Naive thymus-derived CD4-positive, alpha-beta T cell (primary cell): Measurements from ENCODE around the gene DPP6. TPM values are rescaled to one million over a fixed set of nuclear protein-coding genes. Genes with fewer than 3 reads are reported as not detected.

ENCODE experiments used
- ATAC-seq: fragments of 150-1000 bp; cut with Tn5 transposase; 2 replicates; pipeline ENCODE4 v1.10.0; 2021; ENCODE audit warnings: mild to moderate bottlenecking, moderate library complexity
- CTCF ChIA-PET: fragments of 350-600 bp; sonication (Branson Sonifier 250); formaldehyde crosslinking; loops from one replicate; lab custom pipeline; 2021; ENCODE audit warnings: antibody characterized with exemption; lab: Charles Lee
- POLR2A ChIA-PET: fragments of 350-600 bp; sonication (Branson Sonifier 250); formaldehyde crosslinking; loops from one replicate; lab custom pipeline; 2021; ENCODE audit warnings: antibody characterized with exemption, inconsistent platforms; lab: Charles Lee
- DNase-seq, 9 donors: peaks; one replicate each; pipeline versions ENCODE4 v3.0.0 to v3.0.0-alpha.2; 2020 to 2022; ENCODE audit warnings: mixed read lengths in 1 of 9
- H3K27ac ChIP-seq: one replicate; pipeline ENCODE4 v1.7.0; 2013; ENCODE audit warnings: mild to moderate bottlenecking, low read depth, low read length, moderate library complexity
- H3K27me3 ChIP-seq, 2 donors: one replicate each; pipeline ENCODE4 v1.7.0; 2013; ENCODE audit warnings: low read length in 2 of 2, mild to moderate bottlenecking in 2 of 2, moderate library complexity in 2 of 2; ENCODE audit not compliant: control insufficient read depth in 2 of 2, insufficient read depth in 2 of 2
- H3K36me3 ChIP-seq, 3 experiments: 1 replicate in 2 of 3; 2 replicates in 1 of 3; pipeline ENCODE4 v1.7.0; 2013; ENCODE audit warnings: low read length in 3 of 3, mild to moderate bottlenecking in 3 of 3, moderate library complexity in 1 of 3; ENCODE audit not compliant: insufficient read depth in 3 of 3, control insufficient read depth in 2 of 3
- H3K4me1 ChIP-seq, 2 donors: one replicate each; pipeline ENCODE4 v1.7.0; 2013; ENCODE audit warnings: low read length in 2 of 2, mild to moderate bottlenecking in 2 of 2, moderate library complexity in 1 of 2; ENCODE audit not compliant: control insufficient read depth in 2 of 2, insufficient read depth in 2 of 2
- H3K4me3 ChIP-seq: 2 replicates; pipeline ENCODE4 v1.7.0; 2013; ENCODE audit warnings: mild to moderate bottlenecking, low read length
- H3K9me3 ChIP-seq, 3 experiments: 1 replicate in 2 of 3; 2 replicates in 1 of 3; pipeline ENCODE4 v1.7.0; 2013; ENCODE audit warnings: low read length in 3 of 3; ENCODE audit not compliant: control insufficient read depth in 2 of 3
- H3K27ac Mint-ChIP-seq, 9 donors: one replicate each; pipeline ENCODE4 v1.8.0; 2020 to 2022; ENCODE audit warnings: mixed read lengths in 9 of 9, mild to moderate bottlenecking in 8 of 9, moderate library complexity in 5 of 9, inconsistent platforms in 2 of 9
- H3K27me3 Mint-ChIP-seq, 5 donors: one replicate each; pipeline ENCODE4 v1.8.0; 2021 to 2022; ENCODE audit warnings: mixed read lengths in 5 of 5, mild to moderate bottlenecking in 1 of 5
- H3K36me3 Mint-ChIP-seq, 5 donors: one replicate each; pipeline ENCODE4 v1.8.0; 2020 to 2022; ENCODE audit warnings: mixed read lengths in 5 of 5, mild to moderate bottlenecking in 3 of 5, inconsistent platforms in 1 of 5
- H3K4me1 Mint-ChIP-seq, 7 donors: one replicate each; pipeline ENCODE4 v1.8.0; 2020 to 2022; ENCODE audit warnings: mixed read lengths in 7 of 7, mild to moderate bottlenecking in 3 of 7, inconsistent platforms in 1 of 7
- H3K4me3 Mint-ChIP-seq, 10 donors: one replicate each; pipeline ENCODE4 v1.8.0; 2020 to 2022; ENCODE audit warnings: mild to moderate bottlenecking in 10 of 10, mixed read lengths in 10 of 10, moderate library complexity in 6 of 10, inconsistent platforms in 2 of 10
- H3K9me3 Mint-ChIP-seq, 11 donors: one replicate each; pipeline ENCODE4 v1.8.0; 2020 to 2022; ENCODE audit warnings: mixed read lengths in 11 of 11, mild to moderate bottlenecking in 4 of 11, inconsistent platforms in 1 of 11, moderate library complexity in 1 of 11
- intact Hi-C, 2 donors: fragments of 100-400 bp; cut with micrococcal nuclease; formaldehyde crosslinking; loops; one replicate each; pipeline ENCODE4 v1.15.1; 2023
- polyA plus RNA-seq, 2 donors: library from polyadenylated mRNA; unstranded; fragments of 300-500 nt; fragmentation: Illumina TruSeq; gene quantifications; one replicate each; pipeline ENCODE4 v1.2.3, GENCODE V29; 2021
- total RNA-seq, 6 experiments: library from RNA in 5 of 6; stranded (reverse) in 5 of 6; gene quantifications; 1 replicate in 5 of 6; 2 replicates in 1 of 6; pipeline ENCODE4 v1.2.3 and lab custom pipeline; 2021 to 2026

DPP6 gene
- total and polyA plus RNA-seq, 7 experiments from 2014 or later = not detected

DNA sequence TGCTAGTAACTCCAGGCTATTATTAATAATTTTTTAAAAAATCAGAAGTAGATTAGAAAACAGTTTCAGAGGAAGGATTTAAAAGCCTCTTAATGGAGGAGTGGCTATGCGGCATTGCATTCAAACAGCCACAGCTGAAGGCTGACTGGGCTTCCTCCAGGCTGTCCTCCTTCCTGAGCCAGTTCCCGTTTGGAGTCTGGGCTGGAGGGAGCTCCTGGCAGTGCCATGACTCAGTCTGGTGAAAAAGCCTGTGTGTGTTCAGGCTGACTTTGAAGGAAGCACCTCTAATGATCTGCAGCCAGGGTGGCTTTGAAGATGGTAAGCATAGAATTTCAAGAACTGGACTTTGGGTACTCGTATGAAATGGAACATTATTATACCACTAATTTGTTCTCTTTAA is 134.6 kb downstream of the DPP6 start:
- intact Hi-C loops = no loop called here
- no peaks in the 10 kb centered on the region for H3K36me3 Mint-ChIP-seq
- Histone ChIP-seq H3K36me3 (no peaks in the 10 kb centered on the region), H3K9me3 (no peaks in the 10 kb centered on the region), H3K27me3 (no peaks in the 10 kb centered on the region), H3K27ac (no peak overlapping the region), H3K4me1 (no peaks in the 10 kb centered on the region), H3K4me3 (no peak overlapping the region)
- ChIA-PET POLR2A (no interaction called here), CTCF (no interaction called here)
- DNase-seq (no peak), ATAC-seq (no peak)
- no peaks in the 10 kb centered on the region for H3K4me1 Mint-ChIP-seq
- peaks cover 0 to 5% (median 0%) of the 10 kb centered on the region in 11 donors for H3K9me3 Mint-ChIP-seq
- no peak overlapping the region for H3K4me3 Mint-ChIP-seq
- H3K27me3 Mint-ChIP-seq = peaks cover 0 to 10% (median 0%) of the 10 kb centered on the region in 5 donors
- H3K27ac Mint-ChIP-seq = no peak overlapping the region

DNA sequence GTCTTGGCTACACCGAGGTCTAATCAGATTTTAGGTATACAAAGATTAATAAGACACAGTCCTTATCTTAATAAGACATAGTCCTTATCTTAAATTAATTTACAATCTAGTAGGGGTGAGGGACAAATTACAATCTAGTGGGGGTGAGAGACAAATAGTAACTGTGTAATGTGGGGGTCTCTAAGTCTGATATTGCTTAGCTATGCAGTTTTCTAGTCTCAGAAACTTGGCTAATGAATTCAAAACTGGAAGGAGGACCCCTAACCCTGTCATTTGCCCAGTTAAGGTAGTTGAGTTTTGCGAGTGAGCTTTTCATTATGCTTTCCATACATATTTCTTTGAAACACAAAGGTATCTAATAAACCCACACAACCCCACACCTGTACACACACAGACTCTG is 136.1 kb downstream of the DPP6 start:
- ATAC-seq (no peak), DNase-seq (no peak)
- Histone ChIP-seq H3K9me3 (no peaks in the 10 kb centered on the region), H3K4me3 (no peak overlapping the region), H3K27me3 (no peaks in the 10 kb centered on the region), H3K36me3 (no peaks in the 10 kb centered on the region), H3K27ac (no peak overlapping the region), H3K4me1 (no peaks in the 10 kb centered on the region)
- Mint-ChIP-seq H3K9me3 (peaks cover 0 to 9% (median 0%) of the 10 kb centered on the region in 11 donors), H3K4me1 (no peaks in the 10 kb centered on the region), H3K27me3 (peaks cover 0 to 4% (median 0%) of the 10 kb centered on the region in 5 donors), H3K4me3 (no peak overlapping the region), H3K36me3 (no peaks in the 10 kb centered on the region), H3K27ac (no peak overlapping the region)
- intact Hi-C loops = no loop called here
- CTCF ChIA-PET = no interaction called here
- POLR2A ChIA-PET = no interaction called here

DNA sequence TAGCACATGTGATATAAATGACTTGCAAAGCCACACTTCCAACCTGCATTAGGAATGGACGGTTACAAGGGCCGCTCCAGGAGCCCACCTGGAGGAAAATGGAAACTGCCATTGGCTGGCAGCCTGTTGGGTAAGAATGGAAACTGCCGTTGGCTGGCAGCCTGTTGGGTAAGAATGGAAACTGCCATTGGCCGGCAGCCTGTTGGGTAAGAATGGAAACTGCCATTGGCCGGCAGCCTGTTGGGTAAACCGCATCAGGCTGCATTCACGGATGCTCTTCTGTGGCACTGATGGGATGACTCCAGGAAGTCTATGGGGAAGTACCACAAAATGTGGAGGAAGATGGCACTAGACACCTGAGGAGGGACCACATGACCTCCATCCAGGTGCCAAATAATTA is 143.1 kb downstream of the DPP6 start:
- intact Hi-C loops = no loop called here
- Mint-ChIP-seq H3K4me1 (no peaks in the 10 kb centered on the region), H3K36me3 (peaks cover 0 to 3% (median 0%) of the 10 kb centered on the region in 5 donors), H3K9me3 (peaks cover 0 to 18% (median 6%) of the 10 kb centered on the region in 11 donors), H3K27me3 (no peaks in the 10 kb centered on the region), H3K27ac (no peak overlapping the region), H3K4me3 (no peak overlapping the region)
- no peak overlapping the region for H3K4me3 ChIP-seq
- no peaks in the 10 kb centered on the region for H3K9me3 ChIP-seq
- no peaks in the 10 kb centered on the region for H3K27me3 ChIP-seq
- no peaks in the 10 kb centered on the region for H3K36me3 ChIP-seq
- POLR2A ChIA-PET = no interaction called here
- DNase-seq = no peak
- no peak overlapping the region for H3K27ac ChIP-seq
- H3K4me1 ChIP-seq = no peaks in the 10 kb centered on the region
- no peak for ATAC-seq
- CTCF ChIA-PET = no interaction called here

DNA sequence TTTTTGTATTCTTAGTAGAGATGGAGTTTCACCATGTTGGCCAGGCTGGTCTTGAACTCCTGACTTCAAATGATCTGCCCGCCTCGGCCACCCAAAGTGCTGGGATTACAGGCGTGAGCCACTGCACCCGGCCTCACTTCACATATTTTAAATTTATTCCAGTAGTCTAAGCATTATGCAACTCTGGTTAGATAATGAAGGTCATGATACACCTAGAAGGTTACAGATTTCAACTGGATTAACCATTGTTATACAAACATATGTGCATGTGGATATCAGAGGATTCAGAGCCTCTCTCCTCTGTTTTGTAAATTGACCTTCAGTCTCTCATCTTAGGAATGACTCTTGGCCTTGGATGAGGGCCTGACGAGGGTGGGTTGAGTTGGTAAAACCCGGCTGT is 146.3 kb downstream of the DPP6 start:
- H3K4me3 ChIP-seq = no peak overlapping the region
- intact Hi-C loops = no loop called here
- no peak overlapping the region for H3K27ac Mint-ChIP-seq
- no peaks in the 10 kb centered on the region for H3K27me3 Mint-ChIP-seq
- no peaks in the 10 kb centered on the region for H3K27me3 ChIP-seq
- no peaks in the 10 kb centered on the region for H3K36me3 ChIP-seq
- ChIA-PET CTCF (no interaction called here), POLR2A (no interaction called here)
- no peaks in the 10 kb centered on the region for H3K4me1 Mint-ChIP-seq
- no peak overlapping the region for H3K4me3 Mint-ChIP-seq
- no peak for DNase-seq
- no peak for ATAC-seq
- H3K9me3 ChIP-seq = no peaks in the 10 kb centered on the region
- H3K9me3 Mint-ChIP-seq = peaks cover 0 to 13% (median 6%) of the 10 kb centered on the region in 11 donors
- H3K36me3 Mint-ChIP-seq = peaks cover 0 to 3% (median 0%) of the 10 kb centered on the region in 5 donors
- H3K27ac ChIP-seq = no peak overlapping the region
- no peaks in the 10 kb centered on the region for H3K4me1 ChIP-seq

- ChIA-PET CTCF (no interaction called here), POLR2A (no interaction called here)
- H3K4me1 ChIP-seq = no peaks in the 10 kb centered on the region
- no peaks in the 10 kb centered on the region for H3K4me1 Mint-ChIP-seq
- H3K27me3 Mint-ChIP-seq = no peaks in the 10 kb centered on the region
- DNase-seq (no peak), ATAC-seq (no peak)
- H3K36me3 ChIP-seq = no peaks in the 10 kb centered on the region
- H3K36me3 Mint-ChIP-seq = peaks cover 0 to 3% (median 0%) of the 10 kb centered on the region in 5 donors
- no peaks in the 10 kb centered on the region for H3K9me3 ChIP-seq
- H3K27ac ChIP-seq = no peak overlapping the region
- no peaks in the 10 kb centered on the region for H3K27me3 ChIP-seq
- H3K4me3 ChIP-seq = no peak overlapping the region
- no peak overlapping the region for H3K27ac Mint-ChIP-seq
- no peak overlapping the region for H3K4me3 Mint-ChIP-seq
- intact Hi-C loops = no loop called here
- H3K9me3 Mint-ChIP-seq = peaks cover 0 to 7% (median 5%) of the 10 kb centered on the region in 11 donors
These were observed 148.0 kb downstream of the DPP6 start for GRCh38 chr7:154200241-154200640.

GRCh38 chr7:154202002-154202401 is 149.8 kb downstream of the DPP6 start:
- no peak overlapping the region for H3K27ac Mint-ChIP-seq
- ChIA-PET CTCF (no interaction called here), POLR2A (no interaction called here)
- intact Hi-C loops = no loop called here
- H3K27ac ChIP-seq = no peak overlapping the region
- no peaks in the 10 kb centered on the region for H3K9me3 ChIP-seq
- no peak overlapping the region for H3K4me3 ChIP-seq
- no peaks in the 10 kb centered on the region for H3K4me1 Mint-ChIP-seq
- H3K36me3 Mint-ChIP-seq = peaks cover 0 to under 1% (median 0%) of the 10 kb centered on the region in 5 donors
- H3K4me1 ChIP-seq = no peaks in the 10 kb centered on the region
- no peaks in the 10 kb centered on the region for H3K36me3 ChIP-seq
- H3K9me3 Mint-ChIP-seq = peaks cover 0 to 7% (median 2%) of the 10 kb centered on the region in 11 donors
- no peak for ATAC-seq
- no peak overlapping the region for H3K4me3 Mint-ChIP-seq
- H3K27me3 Mint-ChIP-seq = peaks cover 0 to 6% (median 0%) of the 10 kb centered on the region in 5 donors
- H3K27me3 ChIP-seq = no peaks in the 10 kb centered on the region
- DNase-seq = no peak

DNA sequence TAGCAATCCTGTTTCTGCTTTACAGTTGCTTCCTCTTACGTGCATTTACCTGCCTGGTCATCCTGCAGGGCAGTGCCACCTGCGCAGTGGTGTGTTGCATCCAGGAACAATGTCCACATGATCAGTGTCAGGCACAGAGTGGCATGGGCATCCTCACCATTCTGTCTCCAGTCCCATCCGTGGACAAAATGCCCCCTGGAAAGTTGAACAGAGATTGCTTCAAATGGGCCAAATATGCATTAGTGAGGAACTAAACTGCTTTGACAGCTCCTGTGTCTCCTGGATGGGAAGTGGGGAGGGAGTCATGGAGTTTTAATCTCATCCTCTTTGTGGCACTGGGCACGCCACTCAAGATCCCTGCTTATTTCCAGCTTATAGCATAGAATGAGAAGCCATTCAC is 151.8 kb downstream of the DPP6 start:
- DNase-seq (no peak), ATAC-seq (no peak)
- Histone ChIP-seq H3K27me3 (no peaks in the 10 kb centered on the region), H3K9me3 (no peaks in the 10 kb centered on the region), H3K4me3 (no peak overlapping the region), H3K4me1 (no peaks in the 10 kb centered on the region), H3K36me3 (no peaks in the 10 kb centered on the region), H3K27ac (no peak overlapping the region)
- ChIA-PET POLR2A (no interaction called here), CTCF (no interaction called here)
- Mint-ChIP-seq H3K27ac (no peak overlapping the region), H3K4me3 (no peak overlapping the region), H3K27me3 (peaks cover 0 to 6% (median 0%) of the 10 kb centered on the region in 5 donors), H3K9me3 (peaks cover 0 to 8% (median 2%) of the 10 kb centered on the region in 11 donors), H3K4me1 (no peaks in the 10 kb centered on the region), H3K36me3 (no peaks in the 10 kb centered on the region)
- intact Hi-C loops = no loop called here
